ENCODE results near the gene CHD5. TPM values are rescaled to one million over a fixed set of nuclear protein-coding genes. Genes with fewer than 3 reads are reported as not detected.

CHD5 gene
- total RNA-seq, 4 donors from 2014 or later = 0.19 to 0.24 (median 0.19) TPM; not detected in 1

- TF ChIP-seq CTCF (IDR thresholded peaks at IDR 0.05) = no peak
- no peak for DNase-seq (ENCODE audit: low spot score)
- no peak for ATAC-seq (ENCODE audit: low FRiP score)
Observed at GRCh38 chr1:6106977-6107376, 73.1 kb downstream of the CHD5 start.

- no peak for TF ChIP-seq CTCF (IDR thresholded peaks at IDR 0.05)
- DNase-seq (ENCODE audit: low spot score) (no peak), ATAC-seq (ENCODE audit: low FRiP score) (no peak)
Observed at GRCh38 chr1:6106321-6106731, 73.8 kb downstream of the CHD5 start.

- ATAC-seq (ENCODE audit: low FRiP score) (no peak), DNase-seq (ENCODE audit: low spot score) (no peak)
- no peak for TF ChIP-seq CTCF (IDR thresholded peaks at IDR 0.05)
Observed at GRCh38 chr1:6105763-6106162, 74.4 kb downstream of the CHD5 start.

GRCh38 chr1:6105218-6105679 lies 74.9 kb downstream of the CHD5 start:
- ATAC-seq (ENCODE audit: low FRiP score) = no peak
- no peak for DNase-seq (ENCODE audit: low spot score)
- no peak for TF ChIP-seq CTCF (IDR thresholded peaks at IDR 0.05)

GRCh38 chr1:6104631-6105030 lies 75.5 kb downstream of the CHD5 start:
- DNase-seq (ENCODE audit: low spot score) = no peak
- TF ChIP-seq CTCF (IDR thresholded peaks at IDR 0.05) = no peak

GRCh38 chr1:6103854-6104530 lies 76.1 kb downstream of the CHD5 start:
- no peak for TF ChIP-seq CTCF (IDR thresholded peaks at IDR 0.05)
- ATAC-seq (ENCODE audit: low FRiP score) = no peak
- DNase-seq (ENCODE audit: low spot score) = no peak

More at GRCh38 chr1:6104631-6105030, 75.5 kb downstream of the CHD5 start:
- ATAC-seq (ENCODE audit: low FRiP score) = no peak
